OCI-LY7 (cell line): ENCODE measurements around the gene CTSZ. TPM values are rescaled to one million over a fixed set of nuclear protein-coding genes. Genes with fewer than 3 reads are reported as not detected.
A peak's percentile ranks its signal among the peaks of the same experiment; 100 is the strongest.
"Not testable (repeated sequence)": the region's sequence is repeated elsewhere in the genome, so short reads cannot be mapped to it uniquely, and the experiment has no call there.

ENCODE experiments used
- BruUV-seq: library from RNA; stranded (reverse); fragments of 400-500 nt; replicated peaks from 2 replicates; lab custom pipeline; 2021; lab: Mats Ljungman, UMichigan
- CTCF ChIA-PET: fragments of 300-600 bp; sonication (Branson Sonifier 250); formaldehyde crosslinking; loops from one replicate; lab custom pipeline; 2022; ENCODE audit warnings: antibody characterized with exemption; ENCODE audit not compliant: unreplicated experiment; lab: Charles Lee
- POLR2A ChIA-PET: fragments of 300-600 bp; sonication (Branson Sonifier 250); formaldehyde crosslinking; loops from one replicate; lab custom pipeline; 2022; ENCODE audit warnings: antibody characterized with exemption; lab: Charles Lee
- DNase-seq: peaks from one replicate; pipeline ENCODE4 v3.0.0-alpha.2; 2015; ENCODE audit warnings: low spot score
- H2AFZ ChIP-seq: fragments of 200-600 bp; sonication (generic), shearing (Covaris generic); 2 replicates; pipeline ENCODE4 v1.6.1; 2014; ENCODE audit warnings: mild to moderate bottlenecking, antibody characterized with exemption, low read length, moderate library complexity
- H3K27ac ChIP-seq: fragments of 200-600 bp; sonication (generic); 2 replicates; pipeline ENCODE4 v1.5.1; 2014; ENCODE audit warnings: mixed run types, low read depth, mild to moderate bottlenecking, moderate library complexity, low read length, inconsistent platforms; ENCODE audit not compliant: poor library complexity, severe bottlenecking
- H3K36me3 ChIP-seq: fragments of 200-600 bp; sonication (generic); 2 replicates; pipeline ENCODE4 v1.6.1; 2014; ENCODE audit warnings: mild to moderate bottlenecking, antibody characterized with exemption, low read length, moderate library complexity, mixed read lengths; ENCODE audit not compliant: insufficient read depth
- H3K4me1 ChIP-seq: fragments of 200-600 bp; sonication (generic); 2 replicates; pipeline ENCODE4 v1.5.1; 2014; ENCODE audit warnings: mild to moderate bottlenecking, low read length; ENCODE audit not compliant: insufficient read depth, poor library complexity, severe bottlenecking
- H3K4me2 ChIP-seq: fragments of 200-600 bp; sonication (generic); 2 replicates; pipeline ENCODE4 v1.6.1; 2014; ENCODE audit warnings: mild to moderate bottlenecking, low read length
- H3K4me3 ChIP-seq: fragments of 200-600 bp; sonication (generic); 2 replicates; pipeline ENCODE4 v1.5.1; 2014; ENCODE audit warnings: mild to moderate bottlenecking, low read depth, low read length; ENCODE audit not compliant: poor library complexity, severe bottlenecking
- H3K79me2 ChIP-seq: fragments of 200-600 bp; sonication (generic); 2 replicates; pipeline ENCODE4 v1.6.1; 2016; ENCODE audit warnings: low read depth, mild to moderate bottlenecking, low read length, moderate library complexity, mixed read lengths; ENCODE audit not compliant: insufficient read depth
- H3K9me2 ChIP-seq: fragments of 200-600 bp; sonication (generic); 2 replicates; pipeline ENCODE4 v1.6.1; 2016; ENCODE audit warnings: mild to moderate bottlenecking, low read length, mixed read lengths; ENCODE audit not compliant: insufficient read depth
- H3K9me3 ChIP-seq: fragments of 200-600 bp; sonication (generic); 2 replicates; pipeline ENCODE4 v1.6.1; 2014; ENCODE audit warnings: mild to moderate bottlenecking, mixed run types, low read length, mixed read lengths
- H4K20me1 ChIP-seq: fragments of 200-600 bp; sonication (generic); 2 replicates; pipeline ENCODE4 v1.6.1; 2014; ENCODE audit warnings: mild to moderate bottlenecking, antibody characterized with exemption, low read length, moderate library complexity, mixed read lengths; ENCODE audit not compliant: insufficient read depth
- CTCF ChIP-seq: fragments of 200-600 bp; sonication (generic); conservative IDR thresholded peaks from 2 replicates; pipeline ENCODE4 v1.5.1; 2014; ENCODE audit warnings: mild to moderate bottlenecking, antibody characterized with exemption, low read length, moderate library complexity, mixed read lengths
- EZH2phosphoT487 ChIP-seq: fragments of 200-600 bp; sonication (generic); IDR thresholded peaks from 2 replicates; pipeline ENCODE4 v1.6.1; 2018; ENCODE audit warnings: low read depth, borderline replicate concordance, mild to moderate bottlenecking, mixed run types, antibody characterized with exemption, low read length, moderate library complexity, mixed read lengths
- intact Hi-C: fragments of 100-400 bp; cut with micrococcal nuclease; formaldehyde crosslinking; loops from one replicate; pipeline ENCODE4 v1.10.0; 2022; ENCODE audit not compliant: unreplicated experiment
- total RNA-seq, 2 experiments: library from RNA; depleted of rRNA in 1 of 2; stranded (reverse); fragments of >200 nt in 1 of 2; shearing (Covaris generic) in 1 of 2; gene quantifications; 2 replicates each; pipeline ENCODE4 v1.2.3, GENCODE V29; 2014 to 2022

The CTSZ gene
- total RNA-seq, 2 experiments from 2014 or later = 50.5 to 114 TPM

GRCh38 chr20:58986286-58986967, 20.6 kb downstream of the CTSZ start:
- Histone ChIP-seq H3K36me3 (peaks cover 77% of the 10 kb centered on the region), H3K4me3 (no peak overlapping the region), H2AFZ (no peak overlapping the region), H4K20me1 (peaks cover 12% of the 10 kb centered on the region; the same call in 1 of the 2 replicates), H3K4me2 (no peak overlapping the region), H3K27ac (no peak overlapping the region), H3K79me2 (peaks cover 49% of the 10 kb centered on the region), H3K4me1 (peaks cover 32% of the 10 kb centered on the region), H3K9me2 (no peaks in the 10 kb centered on the region), H3K9me3 (no peaks in the 10 kb centered on the region)
- no peak for TF ChIP-seq EZH2phosphoT487
- no TSS peak for BruUV-seq
- no peak for DNase-seq
- POLR2A ChIA-PET = no interaction called here
- intact Hi-C loops = no loop called here
- CTCF ChIA-PET = no interaction called here

GRCh38 chr20:58985656-58986055, 21.4 kb downstream of the CTSZ start:
- H3K9me2 ChIP-seq = no peaks in the 10 kb centered on the region
- peaks cover 32% of the 10 kb centered on the region for H3K4me1 ChIP-seq
- H3K9me3 ChIP-seq = no peaks in the 10 kb centered on the region
- CTCF ChIA-PET = no interaction called here
- no peak for DNase-seq
- POLR2A ChIA-PET = no interaction called here
- H3K4me2 ChIP-seq = no peak overlapping the region
- H2AFZ ChIP-seq = no peak overlapping the region
- no TSS peak for BruUV-seq
- no peak overlapping the region for H3K4me3 ChIP-seq
- no peak overlapping the region for H3K27ac ChIP-seq
- peaks cover 49% of the 10 kb centered on the region for H3K79me2 ChIP-seq
- intact Hi-C loops = no loop called here
- H3K36me3 ChIP-seq = peaks cover 69% of the 10 kb centered on the region
- peaks cover 12% of the 10 kb centered on the region; the same call in 1 of the 2 replicates for H4K20me1 ChIP-seq
- TF ChIP-seq EZH2phosphoT487 (no peak), CTCF (no peak)

- intact Hi-C loops = loop anchor here (5.0 kb wide), 3 partner anchors 58 to 112 kb away; partner anchors contain the start of gene PRELID3B
- Histone ChIP-seq H3K79me2 (peaks cover 49% of the 10 kb centered on the region), H3K27ac (no peak overlapping the region), H3K36me3 (peaks cover 60% of the 10 kb centered on the region), H4K20me1 (peaks cover 12% of the 10 kb centered on the region; the same call in 1 of the 2 replicates), H3K9me3 (no peaks in the 10 kb centered on the region), H3K4me2 (peak overlapping the region; percentile 48; the same call in 1 of the 2 replicates), H2AFZ (no peak overlapping the region), H3K4me1 (peaks cover 35% of the 10 kb centered on the region), H3K4me3 (no peak overlapping the region), H3K9me2 (no peaks in the 10 kb centered on the region)
- no peak for DNase-seq
- BruUV-seq = no TSS peak
- TF ChIP-seq CTCF (no peak), EZH2phosphoT487 (no peak)
- ChIA-PET POLR2A (interaction anchor here (4.1 kb wide), 1 partner anchor 9 kb away, joined by 13 read pairs; no protein-coding TSS in a partner anchor), CTCF (no interaction called here)
Observed at GRCh38 chr20:58984691-58985090, 22.4 kb downstream of the CTSZ start.

- CTCF ChIA-PET, H3K9me3 ChIP-seq, H2AFZ ChIP-seq, H3K9me2 ChIP-seq, H4K20me1 ChIP-seq, BruUV-seq, DNase-seq: not testable (repeated sequence)
- Histone ChIP-seq H3K36me3 (peaks cover 44% of the 10 kb centered on the region), H3K4me2 (peak overlapping the region; percentile 83), H3K79me2 (peaks cover 49% of the 10 kb centered on the region), H3K27ac (peak overlapping the region; percentile 23), H3K4me1 (peaks cover 51% of the 10 kb centered on the region), H3K4me3 (peak overlapping the region; percentile 96)
- POLR2A ChIA-PET = interaction anchor here (0.5 to 4.1 kb wide), 4 partner anchors 11 to 331 kb away, joined by 3 to 13 read pairs (median 4); no protein-coding TSS in a partner anchor
- intact Hi-C loops = loop anchor here (5.0 kb wide), 3 partner anchors 59 to 111 kb away; partner anchors contain the start of gene PRELID3B
Observed at GRCh38 chr20:58983115-58983468, 24.0 kb downstream of the CTSZ start.
